SH-SY5Y (cell line): Measurements from ENCODE around the gene SCYL2.

ENCODE experiments used
- GATA2 ChIP-seq: IDR thresholded peaks from 2 replicates; pipeline ENCODE4 v1.6.1; 2011; ENCODE audit warnings: mild to moderate bottlenecking, low read depth, low read length
- GATA3 ChIP-seq: IDR thresholded peaks from 2 replicates; pipeline ENCODE4 v1.6.1; 2011; ENCODE audit warnings: low read depth, mild to moderate bottlenecking, low read length, moderate library complexity

DNA sequence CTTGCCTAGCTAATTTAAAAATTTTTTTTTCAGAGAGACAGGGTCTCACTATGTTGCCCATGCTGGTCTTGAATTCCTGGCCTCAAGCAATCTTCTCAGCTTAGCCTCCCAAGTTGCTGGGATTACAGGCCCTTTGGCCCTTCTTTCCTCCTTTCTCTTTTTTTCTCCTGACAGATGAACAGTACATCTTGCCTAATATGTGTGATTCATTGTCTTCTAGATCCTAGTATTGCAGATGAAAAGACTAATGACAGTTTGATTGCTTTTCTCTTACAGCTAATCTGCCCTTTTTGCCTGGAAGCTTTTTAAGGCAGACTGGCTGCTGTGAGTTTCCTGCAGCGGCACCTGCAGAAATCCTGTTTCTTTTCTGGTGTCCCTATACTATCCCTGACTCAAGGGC, 12.1 kb upstream of the SCYL2 start:
- TF ChIP-seq GATA2 = no peak
- no peak for TF ChIP-seq GATA3
